Activated CD4-positive, alpha-beta memory T cell treated with anti-CD3 and anti-CD28 coated beads for 36 hours (primary cell): ENCODE results near the gene EHD3. TPM values are rescaled to one million over a fixed set of nuclear protein-coding genes. Genes with fewer than 3 reads are reported as not detected.

Experiments
- CTCF ChIA-PET: fragments of 350-600 bp; sonication (Branson Sonifier 250); formaldehyde crosslinking; loops from one replicate; lab custom pipeline; 2021; ENCODE audit warnings: antibody characterized with exemption, inconsistent platforms; lab: Charles Lee
- POLR2A ChIA-PET: fragments of 350-600 bp; sonication (Branson Sonifier 250); formaldehyde crosslinking; loops from one replicate; lab custom pipeline; 2021; ENCODE audit warnings: antibody characterized with exemption; lab: Charles Lee
- DNase-seq: peaks from one replicate; pipeline ENCODE4 v3.0.0-alpha.2; 2020
- H3K27ac Mint-ChIP-seq: one replicate; pipeline ENCODE4 v1.8.0; 2021; ENCODE audit warnings: mixed read lengths
- H3K27me3 Mint-ChIP-seq: one replicate; pipeline ENCODE4 v1.8.0; 2021; ENCODE audit warnings: mixed read lengths
- H3K36me3 Mint-ChIP-seq: one replicate; pipeline ENCODE4 v1.8.0; 2021; ENCODE audit warnings: mixed read lengths
- H3K4me1 Mint-ChIP-seq: one replicate; pipeline ENCODE4 v1.8.0; 2021; ENCODE audit warnings: low read depth, mixed read lengths
- H3K4me3 Mint-ChIP-seq: one replicate; pipeline ENCODE4 v1.8.0; 2021; ENCODE audit warnings: mild to moderate bottlenecking, mixed read lengths
- H3K9me3 Mint-ChIP-seq: one replicate; pipeline ENCODE4 v1.8.0; 2021; ENCODE audit warnings: mixed read lengths
- intact Hi-C: fragments of 100-400 bp; cut with micrococcal nuclease; formaldehyde crosslinking; loops from one replicate; pipeline ENCODE4 v1.15.1; 2023
- total RNA-seq, 2 experiments: library from RNA; stranded (reverse); gene quantifications; one replicate each; pipeline ENCODE4 v1.2.3, GENCODE V29; 2021

Gene EHD3
- total RNA-seq, result 1 to 10 TPM; 1.4 to 1.5 TPM

DNA sequence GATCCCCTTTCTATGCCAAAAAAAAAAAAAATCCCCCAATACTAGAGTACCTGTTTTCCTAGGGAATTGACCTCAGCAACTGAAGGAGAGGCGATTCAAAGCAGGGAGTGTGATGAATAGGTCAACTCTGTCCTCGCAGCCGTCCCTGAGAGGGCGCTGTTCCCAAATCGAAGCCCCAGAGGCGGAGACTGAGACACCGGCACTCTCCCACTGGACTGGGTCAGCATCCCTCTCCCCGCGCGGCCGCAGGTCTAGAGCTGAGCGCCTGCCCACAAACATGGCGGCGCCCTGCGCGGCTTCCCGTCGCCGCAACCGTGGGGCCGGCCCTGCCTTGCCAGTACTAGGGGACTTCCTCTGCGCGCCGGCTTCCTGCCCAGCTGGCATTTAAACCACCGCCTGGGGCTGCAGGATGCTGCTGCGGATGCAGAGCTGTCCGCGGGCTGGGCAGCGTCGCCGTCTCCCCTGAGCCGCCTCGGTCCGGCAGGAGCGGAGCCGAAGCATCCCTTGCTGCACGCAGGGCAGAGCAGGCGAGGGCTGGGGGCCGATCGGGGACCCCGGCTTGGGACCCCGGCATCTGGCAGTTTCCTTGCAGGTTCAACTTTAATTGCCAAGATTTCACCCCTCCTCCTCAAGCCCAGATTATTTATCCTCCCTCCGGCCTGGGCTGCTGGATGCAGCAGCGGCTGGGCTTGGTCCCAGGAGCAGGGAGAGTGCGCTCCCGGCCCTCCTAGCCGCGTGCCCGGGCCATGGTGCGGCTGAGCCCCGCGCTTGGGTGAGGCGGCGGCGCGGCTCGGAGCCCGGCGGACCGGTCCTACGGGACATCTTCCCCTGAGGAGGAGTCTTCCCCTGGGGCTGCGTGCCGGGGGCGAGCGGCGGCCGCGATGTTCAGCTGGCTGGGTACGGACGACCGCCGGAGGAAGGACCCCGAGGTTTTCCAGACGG, at the start of gene EHD3:
Gene EHD3, plus strand, starts transcription at position 412 of the 942 bp plus-strand sequence. Its CDS starts 470 bp downstream, at position 882.
- DNase-seq, result peak; percentile 90
- intact Hi-C loops, result loop anchor here (1.0 to 2.0 kb wide), 2 partner anchors 91 to 99 kb away; no protein-coding TSS in a partner anchor
- CTCF ChIA-PET, result interaction anchor here (0.7 to 3.7 kb wide), 7 partner anchors 17 to 288 kb away, joined by 3 to 26 read pairs (median 3); no protein-coding TSS in a partner anchor
- Mint-ChIP-seq H3K9me3 (no peaks in the 10 kb centered on the region), H3K36me3 (no peaks in the 10 kb centered on the region), H3K4me3 (peak within 1 kb of the TSS; percentile 69), H3K4me1 (peaks cover 16% of the 10 kb centered on the region), H3K27me3 (peaks cover 3% of the 10 kb centered on the region), H3K27ac (no peak within 1 kb of the TSS)
- POLR2A ChIA-PET, result interaction anchor here (0.5 kb wide), 1 partner anchor 775 kb away, joined by 3 read pairs; no protein-coding TSS in a partner anchor

DNA sequence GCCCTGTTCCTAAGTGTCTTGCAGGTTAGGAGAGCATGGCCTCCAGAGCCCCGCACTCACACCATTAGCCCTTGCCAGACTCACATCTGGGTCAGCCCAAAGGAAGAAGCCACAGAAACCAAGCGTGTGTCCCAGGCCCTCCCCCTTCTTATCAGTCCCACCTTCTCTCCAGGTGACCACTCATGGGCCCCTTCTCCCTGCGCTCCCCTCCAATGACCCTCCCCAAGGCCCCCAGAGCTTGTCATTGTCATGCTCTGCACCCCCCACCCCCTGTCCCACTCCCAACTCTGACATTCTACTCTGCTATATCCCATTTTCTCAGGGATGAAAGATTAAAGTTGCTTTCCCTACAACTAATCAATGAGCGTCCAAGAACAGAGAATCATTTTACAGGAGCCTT, 46.8 kb upstream of the EHD3 start:
- Mint-ChIP-seq H3K4me3 (no peak overlapping the region), H3K4me1 (no peaks in the 10 kb centered on the region), H3K27ac (no peak overlapping the region), H3K9me3 (no peaks in the 10 kb centered on the region), H3K27me3 (no peaks in the 10 kb centered on the region), H3K36me3 (peaks cover 2% of the 10 kb centered on the region)
- ChIA-PET POLR2A (no interaction called here), CTCF (no interaction called here)
- intact Hi-C loops, result no loop called here
- DNase-seq, result no peak

DNA sequence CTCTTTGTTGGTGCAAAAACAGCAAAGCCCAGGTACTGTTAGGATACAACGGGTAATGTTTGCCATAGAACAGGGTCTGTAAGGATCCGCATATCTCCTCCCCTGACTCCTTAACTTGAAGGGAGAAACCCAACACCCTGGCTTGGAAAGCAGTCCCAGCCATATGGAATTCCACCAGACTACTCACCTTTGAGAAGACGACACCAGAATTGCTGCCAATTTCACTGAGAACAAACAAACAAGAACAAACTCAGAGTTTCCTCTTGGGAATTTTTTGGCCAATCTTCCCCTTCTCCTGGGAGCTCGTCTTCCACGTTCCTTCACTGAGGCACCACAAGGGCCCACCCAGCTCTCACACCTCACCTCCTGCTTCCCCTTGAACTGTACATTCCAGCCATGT, 45.8 kb upstream of the EHD3 start:
- ChIA-PET CTCF (no interaction called here), POLR2A (no interaction called here)
- Mint-ChIP-seq H3K27me3 (no peaks in the 10 kb centered on the region), H3K27ac (no peak overlapping the region), H3K9me3 (no peaks in the 10 kb centered on the region), H3K4me1 (no peaks in the 10 kb centered on the region), H3K36me3 (peaks cover 2% of the 10 kb centered on the region), H3K4me3 (no peak overlapping the region)
- no peak for DNase-seq
- intact Hi-C loops, result no loop called here

DNA sequence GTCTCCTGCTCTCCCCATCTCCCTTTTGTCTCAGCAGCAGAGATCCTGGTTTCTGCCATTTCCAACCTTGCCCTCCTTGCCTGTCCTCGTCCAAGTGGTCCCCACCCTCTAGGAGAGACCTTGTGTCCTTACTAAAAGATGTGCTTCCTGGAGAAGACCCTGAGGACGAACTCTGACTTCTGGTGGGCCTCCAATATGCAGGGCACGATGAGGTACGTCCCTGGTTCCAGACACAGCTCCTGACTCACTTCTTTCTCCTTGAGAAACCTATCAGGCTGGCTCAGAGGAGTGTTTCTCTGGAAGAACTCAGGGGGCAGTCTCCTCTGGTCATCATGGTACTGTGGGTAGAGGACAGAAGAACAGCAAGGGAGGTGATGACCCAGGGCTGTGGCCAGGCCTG, 44.8 kb upstream of the EHD3 start:
- Mint-ChIP-seq H3K36me3 (peaks cover 2% of the 10 kb centered on the region), H3K27ac (no peak overlapping the region), H3K27me3 (no peaks in the 10 kb centered on the region), H3K4me1 (no peaks in the 10 kb centered on the region), H3K4me3 (no peak overlapping the region), H3K9me3 (no peaks in the 10 kb centered on the region)
- DNase-seq, result no peak
- intact Hi-C loops, result no loop called here
- POLR2A ChIA-PET, result no interaction called here
- CTCF ChIA-PET, result no interaction called here

DNA sequence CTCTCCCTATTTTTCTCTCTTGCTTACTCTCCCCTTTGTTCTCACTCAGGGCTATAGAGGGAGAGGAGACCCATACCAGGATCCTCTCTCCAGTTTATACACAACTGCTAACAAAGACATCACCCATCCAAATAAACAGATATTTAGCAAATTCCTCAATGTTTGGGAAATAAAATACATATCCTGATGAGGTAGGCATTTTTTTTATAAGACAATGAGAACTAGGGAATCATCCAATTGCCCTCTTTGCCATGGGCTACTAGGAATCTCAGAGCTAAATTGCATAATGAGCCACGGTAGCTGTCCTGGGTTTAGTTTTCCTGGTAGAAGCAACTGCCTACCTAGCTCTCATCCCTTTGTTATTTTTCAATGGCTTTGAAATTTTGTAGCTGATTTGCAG, 43.8 kb upstream of the EHD3 start:
- POLR2A ChIA-PET, result no interaction called here
- DNase-seq, result no peak
- CTCF ChIA-PET, result no interaction called here
- no peaks in the 10 kb centered on the region for H3K9me3 Mint-ChIP-seq
- H3K4me3 Mint-ChIP-seq, result no peak overlapping the region
- intact Hi-C loops, result no loop called here
- no peak overlapping the region for H3K27ac Mint-ChIP-seq
- H3K4me1 Mint-ChIP-seq, result no peaks in the 10 kb centered on the region
- H3K36me3 Mint-ChIP-seq, result no peaks in the 10 kb centered on the region
- H3K27me3 Mint-ChIP-seq, result no peaks in the 10 kb centered on the region

DNA sequence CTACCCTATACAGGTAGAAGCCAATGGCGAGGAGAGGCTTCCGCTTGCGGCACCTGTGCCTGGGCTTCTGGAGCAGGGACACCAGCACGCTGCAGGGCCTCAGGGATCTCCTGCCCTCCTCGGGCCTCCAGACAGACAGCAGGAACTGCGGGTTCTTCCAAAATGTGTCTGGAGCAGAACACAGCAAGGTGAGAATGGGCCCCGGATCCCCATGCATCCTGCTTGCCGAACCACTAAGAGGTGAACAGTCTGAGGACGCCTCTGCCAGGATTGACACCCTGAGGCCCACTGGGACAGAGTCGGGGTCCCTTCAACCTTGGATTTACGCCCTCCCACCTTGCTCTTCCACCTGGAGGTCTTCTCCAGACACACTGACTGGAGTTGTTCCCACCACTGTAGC, 42.0 kb upstream of the EHD3 start:
- intact Hi-C loops, result no loop called here
- H3K9me3 Mint-ChIP-seq, result no peaks in the 10 kb centered on the region
- no peak overlapping the region for H3K27ac Mint-ChIP-seq
- no peak overlapping the region for H3K4me3 Mint-ChIP-seq
- ChIA-PET CTCF (no interaction called here), POLR2A (no interaction called here)
- no peaks in the 10 kb centered on the region for H3K27me3 Mint-ChIP-seq
- DNase-seq, result no peak
- H3K36me3 Mint-ChIP-seq, result no peaks in the 10 kb centered on the region
- H3K4me1 Mint-ChIP-seq, result no peaks in the 10 kb centered on the region

DNA sequence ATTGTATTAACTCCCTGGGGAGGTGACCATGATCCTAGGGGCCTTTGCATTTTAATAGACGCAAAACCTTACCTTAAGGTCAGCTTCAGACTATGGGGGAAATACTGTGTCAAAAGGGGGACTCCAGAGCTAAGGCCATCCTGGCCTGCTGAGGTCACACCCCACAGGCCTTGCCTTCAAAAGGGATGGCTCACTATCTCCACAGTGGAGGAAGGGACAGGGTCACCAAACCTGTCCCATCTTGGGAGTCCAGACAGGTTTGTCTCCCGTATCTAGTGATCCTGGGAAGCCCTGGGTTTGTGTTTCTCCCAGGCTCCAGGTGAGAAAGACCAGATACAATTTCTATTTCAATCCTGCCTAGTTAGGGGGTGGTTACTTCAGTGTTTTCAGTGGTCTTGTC, 41.6 kb upstream of the EHD3 start:
- Mint-ChIP-seq H3K4me1 (no peaks in the 10 kb centered on the region), H3K9me3 (no peaks in the 10 kb centered on the region), H3K36me3 (no peaks in the 10 kb centered on the region), H3K27ac (no peak overlapping the region), H3K27me3 (no peaks in the 10 kb centered on the region), H3K4me3 (no peak overlapping the region)
- POLR2A ChIA-PET, result no interaction called here
- DNase-seq, result no peak
- CTCF ChIA-PET, result interaction anchor here (0.5 to 1.9 kb wide), 2 partner anchors 22 to 165 kb away, joined by 3 to 6 read pairs; no protein-coding TSS in a partner anchor
- intact Hi-C loops, result no loop called here

DNA sequence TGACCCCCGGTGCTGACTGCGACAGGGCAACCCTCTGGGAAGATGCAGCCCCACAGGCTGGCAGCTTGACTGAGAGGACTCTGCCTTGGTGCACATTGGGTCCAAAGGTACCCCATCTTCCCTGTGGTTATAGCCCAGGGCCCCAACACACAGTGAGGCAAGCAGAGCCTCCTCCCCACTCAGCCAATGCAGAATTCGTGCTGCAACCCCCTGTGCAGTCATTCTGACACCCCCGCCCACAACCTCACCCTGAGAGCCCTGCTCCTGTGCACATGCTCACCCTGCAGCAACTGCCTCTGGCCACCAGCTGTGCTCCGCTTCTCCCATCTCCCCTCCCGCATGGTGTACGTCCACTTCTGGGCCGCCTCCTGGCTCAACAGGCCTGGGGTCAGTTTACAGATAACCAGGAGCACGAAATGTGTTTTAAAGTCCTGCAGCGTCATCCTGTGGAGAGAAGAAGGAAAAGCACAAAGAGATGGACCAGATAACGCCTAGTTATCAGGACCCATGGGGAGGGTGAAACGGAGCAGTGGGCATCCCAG, 41.0 kb upstream of the EHD3 start:
- Mint-ChIP-seq H3K36me3 (no peaks in the 10 kb centered on the region), H3K27me3 (no peaks in the 10 kb centered on the region), H3K4me1 (no peaks in the 10 kb centered on the region), H3K9me3 (no peaks in the 10 kb centered on the region), H3K27ac (no peak overlapping the region), H3K4me3 (no peak overlapping the region)
- ChIA-PET POLR2A (no interaction called here), CTCF (interaction anchor here (0.5 to 1.9 kb wide), 2 partner anchors 23 to 164 kb away, joined by 3 to 6 read pairs; no protein-coding TSS in a partner anchor)
- intact Hi-C loops, result no loop called here
- no peak for DNase-seq

DNA sequence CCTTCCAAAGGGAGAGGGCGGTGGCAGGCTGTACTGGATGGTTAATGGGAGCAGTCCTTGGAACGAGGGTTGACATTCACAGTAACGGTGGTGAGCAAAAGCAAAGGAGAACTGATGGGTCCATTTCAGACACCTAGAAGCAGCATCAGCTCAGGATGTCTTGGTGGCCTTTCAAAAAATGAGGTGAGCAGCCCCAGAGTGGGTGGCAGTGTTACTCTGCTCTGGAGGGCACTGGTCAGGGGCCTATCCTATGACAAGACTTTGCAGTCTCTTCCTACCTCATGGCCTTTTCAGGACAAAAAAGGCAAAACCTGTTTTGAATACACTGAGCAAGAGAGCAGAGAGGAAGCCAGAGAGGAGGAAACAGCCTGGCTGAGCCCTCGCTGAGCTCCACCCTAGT, 40.1 kb upstream of the EHD3 start:
- no peak for DNase-seq
- H3K36me3 Mint-ChIP-seq, result no peaks in the 10 kb centered on the region
- intact Hi-C loops, result no loop called here

DNA sequence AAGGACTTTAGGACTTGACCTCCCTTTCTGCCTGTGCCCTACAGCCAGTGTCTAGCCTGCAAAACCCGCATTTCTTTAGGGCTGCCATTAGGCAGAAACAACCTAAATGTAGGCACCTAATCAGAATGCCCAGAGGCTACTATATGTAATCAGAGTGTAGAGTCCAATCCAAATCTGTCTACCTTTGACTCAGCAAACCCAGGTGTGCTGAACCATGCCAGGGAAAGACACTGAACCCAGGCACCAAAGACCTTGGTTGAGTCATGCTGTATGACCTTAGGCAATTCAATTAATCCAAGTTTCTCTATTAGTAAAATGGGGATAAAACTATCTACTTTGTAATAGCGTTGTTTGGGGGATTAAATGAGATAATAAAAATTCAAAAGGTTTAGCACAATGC, 37.3 kb upstream of the EHD3 start:
- DNase-seq, result no peak
- Mint-ChIP-seq H3K9me3 (no peaks in the 10 kb centered on the region), H3K36me3 (no peaks in the 10 kb centered on the region), H3K4me3 (no peak overlapping the region), H3K27ac (no peak overlapping the region), H3K4me1 (no peaks in the 10 kb centered on the region), H3K27me3 (no peaks in the 10 kb centered on the region)
- ChIA-PET POLR2A (no interaction called here), CTCF (no interaction called here)
- intact Hi-C loops, result no loop called here

More for the DNA sequence above, 40.1 kb upstream of the EHD3 start:
- POLR2A ChIA-PET, result no interaction called here
- Mint-ChIP-seq H3K4me1 (no peaks in the 10 kb centered on the region), H3K9me3 (no peaks in the 10 kb centered on the region), H3K27me3 (no peaks in the 10 kb centered on the region), H3K4me3 (no peak overlapping the region), H3K27ac (no peak overlapping the region)
- CTCF ChIA-PET, result interaction anchor here (1.9 kb wide), 1 partner anchor 24 kb away, joined by 6 read pairs; no protein-coding TSS in a partner anchor

DNA sequence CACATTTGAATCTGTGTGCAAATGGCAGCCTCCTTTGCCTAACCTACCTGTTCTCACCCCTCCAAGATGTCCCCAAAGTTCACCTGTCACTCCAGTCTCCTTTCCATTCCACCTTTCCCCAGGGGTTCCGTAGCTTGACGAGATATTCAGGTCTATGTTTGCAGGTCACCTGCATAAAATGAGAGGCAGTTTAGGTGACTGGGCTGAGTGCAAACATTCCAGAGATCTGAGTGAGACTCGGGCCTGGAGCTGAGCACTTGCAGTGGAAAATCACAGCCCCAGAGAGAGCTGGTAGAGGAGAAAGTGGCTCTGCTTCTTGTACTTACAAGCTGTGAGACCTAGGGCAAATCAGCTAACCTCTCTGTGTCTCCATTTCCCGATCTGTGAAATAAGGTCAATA, 36.8 kb upstream of the EHD3 start:
- H3K27ac Mint-ChIP-seq, result no peak overlapping the region
- H3K36me3 Mint-ChIP-seq, result no peaks in the 10 kb centered on the region
- DNase-seq, result no peak
- POLR2A ChIA-PET, result no interaction called here
- H3K4me3 Mint-ChIP-seq, result no peak overlapping the region
- CTCF ChIA-PET, result no interaction called here
- intact Hi-C loops, result no loop called here
- H3K4me1 Mint-ChIP-seq, result no peaks in the 10 kb centered on the region
- H3K9me3 Mint-ChIP-seq, result no peaks in the 10 kb centered on the region
- H3K27me3 Mint-ChIP-seq, result no peaks in the 10 kb centered on the region

DNA sequence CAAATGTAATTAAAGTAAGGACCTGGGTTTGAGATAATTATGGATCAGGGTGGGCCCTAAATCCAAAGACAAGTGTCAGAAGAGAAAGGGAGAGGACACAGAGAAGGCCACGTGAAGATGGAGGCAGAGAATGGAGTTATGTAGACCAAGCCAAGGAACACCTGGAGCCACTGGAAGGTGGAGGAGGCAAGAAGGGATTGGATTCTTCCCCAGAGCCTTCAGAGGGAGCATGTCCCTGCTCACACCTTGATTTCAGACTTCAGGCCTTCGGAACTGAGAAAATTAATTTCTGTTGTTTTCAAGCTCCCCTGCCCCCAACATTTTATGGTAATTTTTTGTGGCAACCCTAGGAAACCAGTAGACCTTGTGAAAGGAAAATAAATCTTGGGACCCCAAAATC, 36.3 kb upstream of the EHD3 start:
- CTCF ChIA-PET, result no interaction called here
- H3K4me3 Mint-ChIP-seq, result no peak overlapping the region
- H3K9me3 Mint-ChIP-seq, result no peaks in the 10 kb centered on the region
- no peak overlapping the region for H3K27ac Mint-ChIP-seq
- POLR2A ChIA-PET, result no interaction called here
- no peak for DNase-seq
- H3K27me3 Mint-ChIP-seq, result no peaks in the 10 kb centered on the region
- intact Hi-C loops, result no loop called here
- H3K36me3 Mint-ChIP-seq, result no peaks in the 10 kb centered on the region
- H3K4me1 Mint-ChIP-seq, result no peaks in the 10 kb centered on the region
